ENCODE measurements around the gene NFXL1.

GRCh38 chr4:47819178-47819577, 95.2 kb downstream of the NFXL1 start:
- TF ChIP-seq, protein P1, sequence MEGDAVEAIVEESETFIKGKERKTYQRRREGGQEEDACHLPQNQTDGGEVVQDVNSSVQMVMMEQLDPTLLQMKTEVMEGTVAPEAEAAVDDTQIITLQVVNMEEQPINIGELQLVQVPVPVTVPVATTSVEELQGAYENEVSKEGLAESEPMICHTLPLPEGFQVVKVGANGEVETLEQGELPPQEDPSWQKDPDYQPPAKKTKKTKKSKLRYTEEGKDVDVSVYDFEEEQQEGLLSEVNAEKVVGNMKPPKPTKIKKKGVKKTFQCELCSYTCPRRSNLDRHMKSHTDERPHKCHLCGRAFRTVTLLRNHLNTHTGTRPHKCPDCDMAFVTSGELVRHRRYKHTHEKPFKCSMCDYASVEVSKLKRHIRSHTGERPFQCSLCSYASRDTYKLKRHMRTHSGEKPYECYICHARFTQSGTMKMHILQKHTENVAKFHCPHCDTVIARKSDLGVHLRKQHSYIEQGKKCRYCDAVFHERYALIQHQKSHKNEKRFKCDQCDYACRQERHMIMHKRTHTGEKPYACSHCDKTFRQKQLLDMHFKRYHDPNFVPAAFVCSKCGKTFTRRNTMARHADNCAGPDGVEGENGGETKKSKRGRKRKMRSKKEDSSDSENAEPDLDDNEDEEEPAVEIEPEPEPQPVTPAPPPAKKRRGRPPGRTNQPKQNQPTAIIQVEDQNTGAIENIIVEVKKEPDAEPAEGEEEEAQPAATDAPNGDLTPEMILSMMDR (IDR thresholded peaks at IDR 0.05), result no peak
- TF ChIP-seq POLR2AphosphoS5 (IDR thresholded peaks at IDR 0.05), result no peak
